PC-3 (cell line): ENCODE measurements around the gene SPATC1L. TPM values are rescaled to one million over a fixed set of nuclear protein-coding genes. Genes with fewer than 3 reads are reported as not detected.

Experiments
- ATAC-seq: fragments of 200-7000 bp; cut with Tn5 transposase; 2 replicates; pipeline ENCODE4 v1.9.1; 2020; ENCODE audit warnings: mild to moderate bottlenecking, moderate library complexity
- BruUV-seq: library from RNA; stranded (reverse); fragments of 400-500 nt; replicated peaks from 2 replicates; lab custom pipeline; 2021; lab: Mats Ljungman, UMichigan
- CTCF ChIA-PET: fragments of 300-600 bp; sonication (Branson Sonifier 250); formaldehyde crosslinking; loops from one replicate; lab custom pipeline; 2022; ENCODE audit warnings: antibody characterized with exemption; lab: Charles Lee
- POLR2A ChIA-PET: fragments of 300-600 bp; sonication (Branson Sonifier 250); formaldehyde crosslinking; loops from one replicate; lab custom pipeline; 2022; ENCODE audit warnings: antibody characterized with exemption; ENCODE audit not compliant: unreplicated experiment; lab: Charles Lee
- DNase-seq: peaks from one replicate; pipeline ENCODE4 v3.0.0-alpha.2; 2015
- H2AFZ ChIP-seq: fragments of 300-600 bp; sonication (generic); 2 replicates; pipeline ENCODE4 v1.6.0; 2016; ENCODE audit warnings: antibody characterized with exemption, low read length
- H3F3A ChIP-seq: fragments of 300-600 bp; sonication (generic); one replicate; pipeline ENCODE4 v1.6.0; 2017; ENCODE audit warnings: antibody characterized with exemption, low read length, control low read depth, mild to moderate bottlenecking; ENCODE audit not compliant: unreplicated experiment
- H3K27ac ChIP-seq: fragments of 300-600 bp; sonication (generic); 2 replicates; pipeline ENCODE4 v1.5.1; 2016; ENCODE audit warnings: mild to moderate bottlenecking, low read length
- H3K27me3 ChIP-seq: fragments of 300-600 bp; sonication (generic); 2 replicates; pipeline ENCODE4 v1.6.1; 2016; ENCODE audit warnings: low read length, mixed read lengths
- H3K36me3 ChIP-seq: fragments of 300-600 bp; sonication (generic); 2 replicates; pipeline ENCODE4 v1.6.1; 2016; ENCODE audit warnings: low read depth, mixed run types, low read length, mixed read lengths
- H3K4me1 ChIP-seq: fragments of 300-600 bp; sonication (generic); 2 replicates; pipeline ENCODE4 v1.5.1; 2016; ENCODE audit warnings: low read length; ENCODE audit not compliant: insufficient read depth
- H3K4me2 ChIP-seq: fragments of 300-600 bp; sonication (generic); 2 replicates; pipeline ENCODE4 v1.6.0; 2016; ENCODE audit warnings: low read length
- H3K4me3 ChIP-seq: fragments of 300-600 bp; sonication (generic); 2 replicates; pipeline ENCODE4 v1.5.1; 2016; ENCODE audit warnings: mild to moderate bottlenecking, low read length, mixed read lengths
- H3K79me2 ChIP-seq: fragments of 300-600 bp; sonication (generic); 2 replicates; pipeline ENCODE4 v1.6.1; 2017; ENCODE audit warnings: low read length, mixed read lengths
- H3K9ac ChIP-seq: fragments of 300-600 bp; sonication (generic); 2 replicates; pipeline ENCODE4 v1.6.0; 2016; ENCODE audit warnings: mild to moderate bottlenecking, low read length
- H3K9me2 ChIP-seq: fragments of 300-600 bp; sonication (generic); replicated peaks from 2 replicates; pipeline ENCODE4 v1.6.1; 2016; ENCODE audit warnings: mixed run types, low read length, mixed read lengths
- H3K9me3 ChIP-seq: fragments of 300-600 bp; sonication (generic); 2 replicates; pipeline ENCODE4 v1.6.1; 2016; ENCODE audit warnings: low read length, mixed read lengths
- H4K20me1 ChIP-seq: fragments of 300-600 bp; sonication (generic); 2 replicates; pipeline ENCODE4 v1.6.1; 2016; ENCODE audit warnings: low read length, mixed read lengths
- CTCF ChIP-seq: fragments of 300-600 bp; sonication (generic); conservative IDR thresholded peaks from 2 replicates; pipeline ENCODE4 v1.5.1; 2017; ENCODE audit warnings: antibody characterized with exemption, low read depth, mild to moderate bottlenecking, low read length
- EZH2 ChIP-seq: fragments of 300-600 bp; sonication (generic); IDR thresholded peaks from one replicate; pipeline ENCODE4 v1.6.1; 2017; ENCODE audit warnings: antibody characterized with exemption, mild to moderate bottlenecking, low read length; ENCODE audit not compliant: unreplicated experiment
- EZH2phosphoT487 ChIP-seq: fragments of 300-600 bp; sonication (generic); IDR thresholded peaks from 2 replicates; pipeline ENCODE4 v1.6.1; 2018; ENCODE audit warnings: mild to moderate bottlenecking, antibody characterized with exemption, low read length, borderline replicate concordance
- intact Hi-C: fragments of 100-400 bp; cut with micrococcal nuclease; formaldehyde crosslinking; loops from 2 replicates; pipeline ENCODE4 v1.9.0; 2023
- total RNA-seq: library from RNA; depleted of rRNA; stranded (reverse); fragments of >200 nt; gene quantifications from 2 replicates; pipeline ENCODE4 v1.2.3, GENCODE V29; 2014

SPATC1L gene
- total RNA-seq, 1 experiment from 2014 or later, result 41.7 TPM

- Histone ChIP-seq H3K27me3 (no peaks in the 10 kb centered on the region), H3K36me3 (no peaks in the 10 kb centered on the region), H3K9ac (no peak overlapping the region), H3K79me2 (no peaks in the 10 kb centered on the region), H2AFZ (no peak overlapping the region), H3F3A (no peaks in the 10 kb centered on the region), H3K9me2 (no peaks in the 10 kb centered on the region), H3K4me3 (no peak overlapping the region), H3K9me3 (no peaks in the 10 kb centered on the region), H3K27ac (no peak overlapping the region), H3K4me1 (0 out of 2 replicates have a peak, but pooled peaks cover 4% of the 10 kb centered on the region), H4K20me1 (no peaks in the 10 kb centered on the region), H3K4me2 (no peak overlapping the region)
- intact Hi-C loops, result no loop called here
- TF ChIP-seq EZH2 (no peak), EZH2phosphoT487 (no peak), CTCF (no peak)
- DNase-seq (no peak), ATAC-seq (no peak)
- POLR2A ChIA-PET, result no interaction called here
- BruUV-seq, result no TSS peak
- CTCF ChIA-PET, result no interaction called here
Observed at GRCh38 chr21:46157396-46157986, 26.8 kb downstream of the SPATC1L start.

GRCh38 chr21:46156678-46157077 lies 27.6 kb downstream of the SPATC1L start:
- no TSS peak for BruUV-seq
- Histone ChIP-seq H3K79me2 (no peaks in the 10 kb centered on the region), H4K20me1 (no peaks in the 10 kb centered on the region), H2AFZ (no peak overlapping the region), H3K27ac (no peak overlapping the region), H3K9ac (no peak overlapping the region), H3K27me3 (no peaks in the 10 kb centered on the region), H3K4me3 (no peak overlapping the region), H3K4me2 (no peak overlapping the region), H3K9me3 (no peaks in the 10 kb centered on the region), H3K36me3 (no peaks in the 10 kb centered on the region), H3F3A (no peaks in the 10 kb centered on the region), H3K4me1 (0 out of 2 replicates have a peak, but pooled peaks cover 4% of the 10 kb centered on the region), H3K9me2 (no peaks in the 10 kb centered on the region)
- CTCF ChIA-PET, result no interaction called here
- no peak for DNase-seq
- ATAC-seq, result no peak
- POLR2A ChIA-PET, result no interaction called here
- TF ChIP-seq EZH2, result no peak
- no peak for TF ChIP-seq CTCF
- no peak for TF ChIP-seq EZH2phosphoT487
- intact Hi-C loops, result no loop called here

GRCh38 chr21:46156378-46156645 lies 27.9 kb downstream of the SPATC1L start:
- Histone ChIP-seq H4K20me1 (no peaks in the 10 kb centered on the region), H3K27ac (no peak overlapping the region), H3K79me2 (no peaks in the 10 kb centered on the region), H3K9me2 (no peaks in the 10 kb centered on the region), H3K36me3 (no peaks in the 10 kb centered on the region), H3K4me1 (0 out of 2 replicates have a peak, but pooled peaks cover 4% of the 10 kb centered on the region), H3K9ac (no peak overlapping the region), H3K27me3 (no peaks in the 10 kb centered on the region), H3K4me3 (no peak overlapping the region), H2AFZ (no peak overlapping the region), H3K9me3 (no peaks in the 10 kb centered on the region), H3F3A (no peaks in the 10 kb centered on the region), H3K4me2 (no peak overlapping the region)
- ATAC-seq (no peak), DNase-seq (no peak)
- intact Hi-C loops, result no loop called here
- BruUV-seq, result no TSS peak
- POLR2A ChIA-PET, result no interaction called here
- CTCF ChIA-PET, result no interaction called here
- TF ChIP-seq CTCF (no peak), EZH2phosphoT487 (no peak), EZH2 (no peak)
